ENCODE results near the gene TMCC2.
A peak's percentile ranks its signal among the peaks of the same experiment; 100 is the strongest.

The TMCC2 gene

DNA sequence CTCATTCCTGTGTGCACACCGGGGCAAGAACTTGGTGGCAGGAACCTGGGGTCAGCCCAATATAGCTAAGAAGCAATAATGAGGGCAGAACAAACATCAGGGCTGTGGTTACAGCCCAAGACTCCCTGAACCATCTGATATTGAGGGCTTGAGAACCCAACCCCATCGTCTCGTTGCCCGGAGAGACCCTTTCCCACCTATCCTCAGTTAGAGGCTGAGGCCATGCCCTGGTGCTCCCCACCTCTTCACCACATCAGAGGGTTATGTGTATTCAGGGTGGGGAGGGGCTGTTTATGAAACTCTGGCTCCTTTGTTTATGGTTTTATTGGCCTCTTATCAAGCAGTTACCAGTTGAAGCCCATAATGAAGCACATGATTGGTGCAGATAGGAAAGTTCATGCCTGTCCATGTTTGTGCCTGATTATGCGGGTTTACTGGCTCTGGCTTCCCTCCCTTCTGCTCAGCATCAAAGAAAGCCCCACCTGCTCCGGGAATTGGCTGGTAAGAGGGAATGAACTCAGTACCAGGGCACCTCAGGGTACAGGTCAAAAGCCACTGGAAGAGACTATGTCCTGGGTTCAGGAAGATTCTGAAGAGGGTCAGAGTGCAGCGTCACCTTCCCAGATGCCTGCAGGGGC is 79.3 kb downstream of the TMCC2 start:
- no peak for DNase-seq

- no peak for DNase-seq
Measured at GRCh38 chr1:205309741-205310140, 82.0 kb downstream of the TMCC2 start.

DNA sequence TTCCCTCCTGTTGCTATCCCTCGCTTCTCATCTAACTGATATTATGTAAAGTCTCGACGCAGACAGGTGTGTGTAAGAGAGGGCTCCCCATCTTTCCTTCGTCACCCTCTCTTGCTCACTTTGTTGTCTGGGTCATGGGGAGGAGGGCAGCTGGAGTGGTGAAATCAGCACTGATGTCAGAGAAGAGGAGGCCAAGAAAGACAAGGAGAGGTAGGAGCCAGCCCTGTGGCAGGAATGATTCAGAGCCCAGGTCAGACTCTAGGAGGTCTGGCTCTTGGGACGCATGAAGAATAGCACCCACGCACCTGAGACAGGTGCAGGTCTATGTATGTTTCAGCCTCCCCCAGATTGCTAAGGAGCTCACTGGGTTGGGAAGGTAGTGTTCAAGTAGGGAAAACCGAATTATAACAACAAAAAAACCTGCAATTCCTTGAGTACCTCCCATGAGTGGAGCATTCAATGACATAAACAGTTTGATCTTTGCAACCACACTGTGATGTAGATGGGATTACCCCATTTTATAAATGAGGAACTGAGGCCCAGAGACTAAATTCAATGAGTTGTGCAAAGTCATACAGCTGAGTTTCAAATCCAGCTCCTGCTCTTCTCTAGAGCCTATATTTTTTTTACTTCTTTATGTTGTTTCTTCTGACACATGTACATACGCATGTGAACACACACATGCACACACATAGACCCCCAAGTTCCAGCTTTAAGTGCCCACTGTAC is 83.4 kb downstream of the TMCC2 start:
- no peak for DNase-seq

DNA sequence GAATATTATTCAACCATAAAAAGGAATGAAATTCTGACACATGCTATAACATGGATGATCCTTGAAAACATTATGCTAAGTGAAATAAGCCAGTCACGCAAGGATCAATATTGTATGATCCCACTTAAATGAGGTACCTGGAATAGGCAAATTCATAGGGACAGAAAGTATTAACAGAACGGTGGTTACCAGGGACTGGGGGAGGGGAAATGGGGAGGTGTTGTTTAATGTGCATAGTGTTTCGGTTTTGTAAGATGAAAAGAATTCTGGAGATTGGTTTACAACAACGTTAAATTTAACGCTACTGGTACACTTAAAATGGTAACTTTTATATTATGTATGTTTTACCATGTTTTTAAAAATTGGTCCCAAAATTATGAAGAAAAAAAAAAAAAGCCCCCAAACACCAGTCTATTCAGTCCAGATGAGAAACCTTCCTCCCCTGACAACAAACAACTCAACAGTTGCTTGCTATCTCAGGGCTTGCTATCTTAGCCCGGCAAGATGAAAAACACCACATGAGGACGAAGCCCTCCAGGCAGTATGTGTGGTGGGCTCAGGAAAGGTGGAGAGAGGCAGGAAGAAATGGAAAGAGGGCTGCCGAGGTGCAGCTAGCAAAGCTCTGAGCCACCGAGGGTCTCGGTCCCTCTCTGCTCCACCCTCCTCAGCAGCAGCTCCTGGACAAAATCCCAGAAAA is 85.3 kb downstream of the TMCC2 start:
- peak in 1 of 2 experiments; percentile 31 for DNase-seq

DNA sequence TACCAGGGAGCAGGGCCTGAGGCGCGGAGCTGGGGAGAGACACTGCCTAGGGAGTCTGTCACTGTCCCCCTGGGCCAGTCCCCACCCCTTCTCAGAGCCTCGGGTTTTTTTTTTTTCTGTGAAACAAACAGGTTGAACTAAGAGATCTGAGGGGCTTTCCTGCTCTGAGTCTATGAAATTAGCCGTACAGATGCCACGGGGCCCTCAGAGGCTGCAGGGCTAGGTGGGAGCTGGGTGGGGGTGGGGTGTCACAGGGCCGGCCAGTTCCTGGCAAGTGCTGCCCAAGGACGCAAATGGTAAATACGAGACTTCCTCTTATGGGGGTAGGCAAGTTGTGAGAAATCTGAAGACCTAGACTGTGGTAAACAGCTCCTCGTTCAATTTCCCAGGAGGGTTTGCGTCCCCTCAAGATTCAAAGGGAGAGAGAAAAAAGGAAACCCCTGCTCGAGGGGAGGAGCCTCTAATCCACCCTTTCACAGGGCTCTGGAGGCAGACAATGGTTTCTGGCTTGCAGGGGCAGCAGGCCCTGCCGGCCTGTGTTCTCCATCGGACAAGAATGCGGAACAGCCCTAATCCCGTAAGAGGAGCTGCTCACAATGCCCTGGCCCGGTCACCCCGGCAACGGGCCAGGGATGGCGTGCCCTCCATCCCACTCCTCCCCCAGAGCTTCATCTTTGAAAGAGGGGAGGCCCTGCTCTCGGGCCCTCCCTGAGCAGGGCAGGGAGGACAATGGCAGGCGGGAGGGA is 86.0 kb downstream of the TMCC2 start:
- peak; percentile 52 to 67 for DNase-seq

DNA sequence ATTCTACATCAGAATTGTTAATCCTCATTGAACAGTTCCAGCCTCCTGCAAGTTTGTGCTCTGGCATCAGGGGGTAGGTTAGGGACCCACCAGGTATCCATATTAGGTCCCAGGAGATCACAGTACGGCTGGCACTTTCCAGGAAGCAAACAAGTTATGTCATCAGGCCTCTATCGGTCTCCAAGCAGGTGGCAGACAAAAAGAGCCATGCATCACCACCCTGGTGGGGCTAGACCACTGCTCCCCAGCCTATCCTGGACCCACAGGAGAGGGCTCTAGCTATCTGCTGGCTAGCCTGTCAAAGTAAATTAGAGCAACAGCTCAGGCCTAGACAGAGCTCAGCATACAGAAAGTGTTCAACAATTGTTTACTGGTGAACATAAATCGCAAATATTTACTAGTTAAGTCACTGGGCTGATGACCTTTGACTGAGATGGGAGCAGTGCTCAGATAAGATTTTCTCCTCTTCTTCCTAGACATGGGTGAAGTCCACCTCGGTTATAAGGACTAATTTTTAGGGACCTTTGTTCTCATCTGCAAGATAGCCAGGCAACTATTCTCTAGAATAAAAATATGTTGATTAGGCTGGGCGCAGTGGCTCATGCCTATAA is 87.4 kb downstream of the TMCC2 start:
- no peak for DNase-seq

- DNase-seq = no peak
Measured at GRCh38 chr1:205316161-205316566, 88.4 kb downstream of the TMCC2 start.

- DNase-seq = no peak
Measured at GRCh38 chr1:205317311-205317917, 89.7 kb downstream of the TMCC2 start.

GRCh38 chr1:205318231-205318991 is 90.7 kb downstream of the TMCC2 start:
- DNase-seq = no peak

DNA sequence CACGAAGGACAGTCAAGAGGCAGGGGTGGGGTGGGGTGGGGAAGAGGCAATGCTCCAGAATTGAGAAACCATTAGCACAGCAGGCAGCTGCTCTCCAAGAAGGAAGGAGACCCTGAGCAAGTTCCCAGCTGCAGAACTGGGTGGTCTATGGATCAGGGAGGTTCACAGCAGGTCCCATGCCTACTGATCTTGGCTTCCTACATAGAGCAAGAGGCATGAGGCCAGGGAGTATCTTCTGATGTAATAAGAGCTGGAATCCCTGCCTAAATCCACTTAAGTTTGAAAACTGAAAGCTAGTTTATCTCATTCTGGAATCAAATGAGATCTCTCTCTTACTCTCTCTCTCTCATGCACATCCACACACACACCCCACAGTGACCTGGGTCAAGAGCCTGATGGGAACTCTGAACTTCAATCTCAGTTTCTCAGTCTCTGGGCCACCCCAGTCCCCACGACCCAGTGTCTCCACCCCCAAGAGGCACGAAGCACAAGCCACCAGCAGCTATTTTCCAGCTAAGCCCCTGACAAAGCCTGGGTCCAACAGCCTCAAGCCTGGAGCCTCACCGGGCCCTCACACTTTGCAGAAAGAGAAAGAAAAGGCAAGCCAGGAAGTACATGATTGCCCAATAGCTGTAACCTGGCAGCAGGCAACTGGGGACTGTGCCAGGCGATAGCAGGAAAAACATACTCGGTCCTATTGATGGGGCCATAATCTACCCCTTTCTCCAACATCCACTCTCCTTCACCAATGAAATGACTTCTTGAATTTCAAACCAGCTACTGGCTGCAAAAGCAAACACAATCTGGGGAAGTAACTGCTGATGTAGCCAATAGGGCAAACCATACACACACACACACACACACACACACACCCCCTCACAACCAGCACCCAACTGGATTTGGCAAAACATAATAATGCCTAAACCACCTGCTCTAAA is 91.6 kb downstream of the TMCC2 start:
- DNase-seq = peak; percentile 49 to 53

DNA sequence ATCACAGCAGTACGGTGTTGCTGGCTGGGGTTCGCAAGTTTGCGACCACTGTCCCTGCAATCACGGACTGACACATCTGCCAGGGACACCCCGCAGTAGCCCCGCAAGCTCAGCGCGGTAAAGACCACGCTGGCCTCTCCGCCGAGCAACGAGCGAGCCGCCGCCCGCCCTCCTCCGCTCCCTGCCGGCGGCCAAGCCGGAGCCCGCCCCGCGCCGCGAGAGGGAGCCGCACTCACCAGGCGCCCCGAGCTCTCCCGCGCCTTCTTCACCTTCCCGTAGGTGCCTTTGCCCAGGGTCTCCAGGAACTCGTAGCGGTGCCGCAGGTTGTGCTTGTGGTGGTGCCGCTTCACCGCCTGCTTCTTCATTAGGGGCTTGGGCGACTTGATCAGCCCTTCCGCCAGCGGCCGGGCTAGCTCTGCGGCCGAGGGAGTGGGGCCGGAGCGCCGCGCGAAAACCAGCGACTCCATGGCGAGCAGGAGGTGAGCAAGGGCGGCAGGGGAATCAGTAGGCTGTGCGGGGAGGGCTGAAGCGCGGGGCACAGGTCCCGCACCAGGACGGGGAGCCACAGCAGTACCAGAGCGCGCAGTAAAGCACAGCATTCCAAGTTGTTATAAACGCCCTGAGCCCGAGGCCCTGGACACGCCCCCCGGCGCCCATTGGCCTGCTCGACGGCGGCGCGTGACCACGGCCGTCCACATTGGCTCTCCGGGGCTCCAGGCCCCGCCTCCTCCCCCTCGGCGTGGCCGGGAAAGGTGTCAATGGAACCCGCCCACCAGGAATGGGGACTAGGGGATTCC is 93.6 kb downstream of the TMCC2 start, which contains the start of gene NUAK2:
Gene NUAK2, minus strand, starts transcription at position 584 of the 797 bp plus-strand sequence. Its CDS starts 117 bp downstream, at position 467.
- DNase-seq = peak; percentile 90 to 91

- no peak for DNase-seq
Measured at GRCh38 chr1:205321959-205322283, 94.2 kb downstream of the TMCC2 start.

All from activated T-cell treated with anti-CD3 and anti-CD28 coated beads, Interleukin-2, amount 50 U/mL, for 48 hours (primary cell).